Measurements from ENCODE around the gene FADS6. TPM values are rescaled to one million over a fixed set of nuclear protein-coding genes. Genes with fewer than 3 reads are reported as not detected.

The FADS6 gene
- polyA plus RNA-seq, 3 donors: not detected

GRCh38 chr17:74827800-74828199 lies 65.6 kb downstream of the FADS6 start:
- peaks cover 75 to 90% of the 10 kb centered on the region in 2 donors for H3K36me3 Mint-ChIP-seq
- Histone ChIP-seq H3K4me3 (replicated peaks in 1 of 3; ENCODE audit: low read depth in 2 of 3, low read length in 3 of 3) (no peak overlapping the region), H3K4me2 (replicated peaks; ENCODE audit: extremely low read depth, low read length, poor library complexity, severe bottlenecking) (no peak overlapping the region), H3K9me3 (replicated peaks in 1 of 2; ENCODE audit: control insufficient read depth in 1 of 2, insufficient read depth in 1 of 2, low read length in 2 of 2) (no peaks in the 10 kb centered on the region), H4K20me1 (ENCODE audit: insufficient read depth, low read length) (peaks cover 39% of the 10 kb centered on the region), H3K79me2 (ENCODE audit: insufficient read depth, low read length) (no peaks in the 10 kb centered on the region), H3K4me1 (ENCODE audit: control insufficient read depth in 1 of 2, insufficient read depth in 2 of 2, low read length in 2 of 2) (no peaks in the 10 kb centered on the region), H3K9ac (ENCODE audit: insufficient read depth, low read length, poor library complexity, severe bottlenecking) (no peak overlapping the region), H2AFZ (ENCODE audit: insufficient read depth, low read depth, low read length, poor library complexity, severe bottlenecking) (no peak overlapping the region), H3K36me3 (replicated peaks in 1 of 2; ENCODE audit: control insufficient read depth in 1 of 2, insufficient read depth in 2 of 2, low read length in 2 of 2) (peaks cover 73 to 94% of the 10 kb centered on the region in 2 donors), H3K27ac (ENCODE audit: low read depth in 1 of 2, low read length in 2 of 2) (no peak overlapping the region), H3K27me3 (ENCODE audit: control insufficient read depth in 2 of 2, insufficient read depth in 2 of 2, low read length in 2 of 2) (no peaks in the 10 kb centered on the region)
- 97% methylated on average over 6 of the region's 11 CpGs for WGBS (ENCODE audit: insufficient coverage)
- no peak for DNase-seq
- H3K4me3 Mint-ChIP-seq: no peak overlapping the region
- intact Hi-C loops (cut with micrococcal nuclease): no loop called here
- H3K4me1 Mint-ChIP-seq: no peaks in the 10 kb centered on the region
- no peak overlapping the region for H3K27ac Mint-ChIP-seq
- no peaks in the 10 kb centered on the region for H3K9me3 Mint-ChIP-seq
- TF ChIP-seq CTCF (IDR thresholded peaks at IDR 0.05): no peak
- H3K27me3 Mint-ChIP-seq (ENCODE audit: low read depth in 3 of 3): peaks cover 0 to 4% (median 0%) of the 10 kb centered on the region in 3 donors

Other genes starting within 250 kb of the FADS6 start
- 100 to 1,000 TPM; 112 to 184 (median 175) TPM for gene CD300LF, start 180.7 kb downstream of the FADS6 start, polyA plus RNA-seq
- gene RAB37, start 156.4 kb downstream of the FADS6 start, polyA plus RNA-seq: 10 to 100 TPM; 26.8 to 40.9 (median 33.1) TPM
- 100 to 1,000 TPM in 2 of 3 donors, 10 to 100 TPM in 1; 79.5 to 149 (median 131) TPM for gene NHERF1, start 145.0 kb downstream of the FADS6 start, polyA plus RNA-seq
- 10 to 100 TPM in 1 of 3 donors, 1 to 10 TPM in 2; 7.1 to 95.6 (median 7.8) TPM for gene NAT9, start 117.3 kb downstream of the FADS6 start, polyA plus RNA-seq
- under 1 TPM in 1 of 3 donors, not detected in 2; 0.04 TPM for gene GRIN2C, start 33.7 kb downstream of the FADS6 start, polyA plus RNA-seq
- gene FDXR, start 20.6 kb downstream of the FADS6 start, polyA plus RNA-seq: 1 to 10 TPM; 2.5 to 7.3 (median 6.2) TPM
- gene USH1G, start 29.6 kb upstream of the FADS6 start, polyA plus RNA-seq: not detected
- gene OTOP2, start 30.6 kb upstream of the FADS6 start, polyA plus RNA-seq: under 1 TPM in 1 of 3 donors, not detected in 2; 0.05 TPM
- gene OTOP3, start 42.3 kb upstream of the FADS6 start, polyA plus RNA-seq: not detected
- gene HID1, start 79.1 kb upstream of the FADS6 start, polyA plus RNA-seq: not detected
- gene CDR2L, start 94.0 kb upstream of the FADS6 start, polyA plus RNA-seq: under 1 TPM in 1 of 3 donors, not detected in 2; 0.05 TPM
- 10 to 100 TPM; 18.9 to 52.6 (median 44.4) TPM for gene MRPL58, start 119.0 kb upstream of the FADS6 start, polyA plus RNA-seq
- gene ATP5PD, start 153.3 kb upstream of the FADS6 start, polyA plus RNA-seq: 100 to 1,000 TPM; 139 to 451 (median 437) TPM
- 10 to 100 TPM in 1 of 3 donors, 1 to 10 TPM in 2; 2.8 to 17.0 (median 2.9) TPM for gene KCTD2, start 153.6 kb upstream of the FADS6 start, polyA plus RNA-seq
- gene SLC16A5, start 194.3 kb upstream of the FADS6 start, polyA plus RNA-seq: 10 to 100 TPM; 26.1 to 99.4 (median 27.0) TPM
- gene ARMC7, start 216.3 kb upstream of the FADS6 start, polyA plus RNA-seq: 10 to 100 TPM in 1 of 3 donors, 1 to 10 TPM in 2; 1.3 to 11.8 (median 2.1) TPM
- 10 to 100 TPM; 27.8 to 45.6 (median 36.2) TPM for gene NT5C, start 238.1 kb upstream of the FADS6 start, polyA plus RNA-seq

Data from CD14-positive monocyte (primary cell).